GM12891 (cell line): ENCODE measurements around the gene BAG2. TPM values are rescaled to one million over a fixed set of nuclear protein-coding genes. Genes with fewer than 3 reads are reported as not detected.

Experiments used
- DNase-seq: peaks from one replicate; pipeline ENCODE4 v3.0.0; 2011; ENCODE audit warnings: low spot score; ENCODE audit not compliant: insufficient read length
- FAIRE-seq: peaks from 2 replicates; lab custom pipeline; 2011; peaks lifted over from hg19 to GRCh38; lab: Jason Lieb, UNC
- PAX5 ChIP-seq: IDR thresholded peaks from 2 replicates; pipeline ENCODE4 v1.6.1; 2011; ENCODE audit warnings: low read length, moderate library complexity, mild to moderate bottlenecking; ENCODE audit not compliant: insufficient read depth, severe bottlenecking
- POLR2A ChIP-seq: IDR thresholded peaks from 2 replicates; pipeline ENCODE4 v1.6.1; 2011; ENCODE audit warnings: low read depth, low read length, control low read depth
- POLR2AphosphoS5 ChIP-seq: IDR thresholded peaks from 2 replicates; pipeline ENCODE4 v1.6.1; 2011; ENCODE audit warnings: low read depth, low read length, control low read depth
- POU2F2 ChIP-seq: IDR thresholded peaks from 2 replicates; pipeline ENCODE4 v1.6.1; 2011; ENCODE audit warnings: low read depth, mild to moderate bottlenecking, control low read depth, low read length, moderate library complexity
- SPI1 ChIP-seq: IDR thresholded peaks from 2 replicates; pipeline ENCODE4 v1.6.1; 2011; ENCODE audit warnings: low read depth, low read length, control low read depth
- TAF1 ChIP-seq: IDR thresholded peaks from 2 replicates; pipeline ENCODE4 v1.6.1; 2011; ENCODE audit warnings: low read depth, low read length, control low read depth
- polyA plus RNA-seq: library from polyadenylated mRNA; unstranded; fragments of >200 nt; gene quantifications from one replicate; pipeline ENCODE4 v1.2.1, GENCODE V29; 2012; ENCODE audit warnings: low read depth, missing spikeins, inconsistent platforms; ENCODE audit not compliant: missing spikeins

The BAG2 gene
- polyA plus RNA-seq = 4.5 TPM

GRCh38 chr6:57172136-57173055, at the start of gene BAG2:
TSS of gene BAG2 (plus strand) at chr6:57172326. CDS start at chr6:57172698, 372 bp downstream.
- TF ChIP-seq POLR2AphosphoS5 (peak; percentile 96), TAF1 (peak; percentile 63), POU2F2 (peak; percentile 42), SPI1 (no peak), PAX5 (no peak), POLR2A (peak; percentile 95)
- peak; percentile 74 for DNase-seq
- FAIRE-seq = peak; percentile 85

DNA sequence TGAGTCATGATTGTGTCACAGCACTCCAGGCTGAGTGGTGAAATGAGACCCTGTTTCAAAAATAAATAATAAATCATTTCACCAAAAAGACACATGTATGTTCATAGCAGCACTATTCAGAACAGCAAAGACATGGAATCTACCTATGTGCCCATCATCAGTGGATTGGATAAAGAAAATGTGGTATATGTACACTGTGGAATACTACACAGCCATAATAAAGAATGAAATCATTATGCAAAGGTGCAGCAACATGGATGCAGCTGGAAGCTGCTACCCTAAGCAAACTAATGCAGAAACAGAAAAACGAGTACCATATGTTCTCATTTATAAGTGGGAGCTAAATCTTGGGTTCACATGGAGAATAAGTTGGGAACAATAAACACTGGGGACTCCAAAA, 49.0 kb upstream of the BAG2 start:
- FAIRE-seq = no peak
- no peak for DNase-seq
- TF ChIP-seq TAF1 (no peak), POLR2AphosphoS5 (no peak), POU2F2 (no peak), PAX5 (no peak), SPI1 (no peak), POLR2A (no peak)

DNA sequence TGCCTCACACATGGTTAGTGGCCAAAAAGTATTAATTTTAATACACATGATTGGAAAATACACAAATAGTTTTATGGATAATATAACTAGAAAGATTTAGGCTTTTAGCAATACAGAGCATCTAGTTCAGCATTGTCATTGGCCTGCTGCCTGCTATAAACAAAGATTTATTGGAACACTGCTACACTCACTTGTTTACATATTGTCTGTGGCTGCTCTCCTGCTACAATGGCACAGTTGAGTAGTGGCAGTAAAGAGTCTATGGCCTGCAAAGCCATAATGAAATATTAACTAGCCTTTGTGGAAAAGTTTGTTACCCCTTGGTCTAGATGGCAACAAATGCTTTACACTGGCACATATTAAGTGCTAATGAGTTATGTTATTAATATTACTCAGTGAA, 44.4 kb upstream of the BAG2 start:
- FAIRE-seq (no peak), DNase-seq (no peak)
- TF ChIP-seq SPI1 (no peak), POU2F2 (no peak), PAX5 (no peak), POLR2AphosphoS5 (no peak), TAF1 (no peak), POLR2A (no peak)

GRCh38 chr6:57130661-57131177, 41.4 kb upstream of the BAG2 start:
- no peak for TF ChIP-seq POLR2AphosphoS5
- no peak for TF ChIP-seq PAX5
- no peak for TF ChIP-seq SPI1
- no peak for TF ChIP-seq POLR2A
- no peak for TF ChIP-seq TAF1
- TF ChIP-seq POU2F2 = no peak
- DNase-seq (no peak), FAIRE-seq (peak; percentile 20)

GRCh38 chr6:57134954-57135353, 37.2 kb upstream of the BAG2 start:
- DNase-seq = no peak
- TF ChIP-seq TAF1 = no peak
- TF ChIP-seq POLR2A = no peak
- TF ChIP-seq PAX5 = no peak
- no peak for TF ChIP-seq POLR2AphosphoS5
- TF ChIP-seq POU2F2 = no peak
- TF ChIP-seq SPI1 = no peak
- FAIRE-seq = no peak

GRCh38 chr6:57135885-57136284, 36.2 kb upstream of the BAG2 start:
- no peak for TF ChIP-seq POLR2A
- FAIRE-seq = no peak
- no peak for DNase-seq

DNA sequence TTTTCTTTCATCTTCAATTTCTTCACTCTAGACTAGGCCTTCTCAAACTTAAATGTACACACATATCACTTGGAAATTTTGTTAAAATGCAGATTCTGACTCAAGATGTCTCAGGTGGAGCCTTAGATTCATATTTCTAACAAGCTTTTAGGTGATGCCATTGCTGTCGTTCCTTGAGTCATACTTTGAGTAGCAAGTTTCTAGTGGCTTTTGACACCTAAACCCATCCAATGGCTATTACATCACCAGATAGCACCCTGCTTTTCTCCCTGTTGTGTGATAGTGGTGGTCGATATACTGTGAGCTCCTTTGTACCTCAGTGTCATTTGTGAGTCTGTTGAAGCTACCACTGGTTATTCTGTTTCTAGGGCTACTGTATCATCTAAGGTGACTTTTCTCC, 34.8 kb upstream of the BAG2 start:
- FAIRE-seq (no peak), DNase-seq (no peak)
- TF ChIP-seq POU2F2 (no peak), POLR2A (no peak), TAF1 (no peak), POLR2AphosphoS5 (no peak), SPI1 (no peak), PAX5 (no peak)

- FAIRE-seq = no peak
- TF ChIP-seq PAX5 (no peak), SPI1 (no peak), POLR2AphosphoS5 (no peak), TAF1 (no peak), POU2F2 (no peak), POLR2A (no peak)
- DNase-seq = no peak
Measured at GRCh38 chr6:57138026-57138425, 34.1 kb upstream of the BAG2 start.

DNA sequence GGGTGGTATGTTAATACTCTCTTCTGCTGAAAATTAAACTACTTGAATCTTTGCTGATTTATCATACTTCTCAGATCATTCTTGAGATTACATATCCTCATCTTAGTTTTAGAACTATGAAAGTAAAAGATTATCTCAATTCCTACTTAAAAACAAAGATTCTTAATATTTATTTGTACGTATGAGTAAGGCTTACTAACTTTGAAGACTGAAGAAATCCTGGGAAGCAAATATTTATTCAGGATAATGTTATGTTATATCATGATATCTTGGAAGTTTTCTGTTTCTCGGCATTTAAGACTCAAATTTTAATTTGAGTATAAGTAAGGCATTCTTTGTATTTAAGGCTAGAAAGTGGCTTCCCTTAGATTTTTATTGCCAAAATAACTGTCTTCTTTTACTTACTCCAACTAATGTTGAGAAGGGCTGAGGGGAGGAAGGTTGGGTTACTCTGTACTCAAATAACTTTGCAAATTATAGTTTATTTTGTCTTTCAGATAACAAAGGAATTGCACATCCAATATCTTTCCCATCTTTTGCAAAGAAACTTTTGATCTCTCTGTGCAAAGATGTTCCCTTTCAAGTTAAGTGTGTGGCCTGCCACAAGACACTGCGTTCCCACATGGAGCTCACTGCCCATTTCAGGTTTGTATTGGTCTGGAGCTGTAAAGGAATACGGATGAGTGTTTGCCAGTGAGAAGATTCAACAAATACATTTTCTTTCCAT, 30.5 kb upstream of the BAG2 start:
- FAIRE-seq (no peak), DNase-seq (no peak)
- no peak for TF ChIP-seq TAF1
- no peak for TF ChIP-seq SPI1
- TF ChIP-seq POLR2A = no peak
- TF ChIP-seq POU2F2 = no peak
- TF ChIP-seq POLR2AphosphoS5 = no peak
- no peak for TF ChIP-seq PAX5

DNA sequence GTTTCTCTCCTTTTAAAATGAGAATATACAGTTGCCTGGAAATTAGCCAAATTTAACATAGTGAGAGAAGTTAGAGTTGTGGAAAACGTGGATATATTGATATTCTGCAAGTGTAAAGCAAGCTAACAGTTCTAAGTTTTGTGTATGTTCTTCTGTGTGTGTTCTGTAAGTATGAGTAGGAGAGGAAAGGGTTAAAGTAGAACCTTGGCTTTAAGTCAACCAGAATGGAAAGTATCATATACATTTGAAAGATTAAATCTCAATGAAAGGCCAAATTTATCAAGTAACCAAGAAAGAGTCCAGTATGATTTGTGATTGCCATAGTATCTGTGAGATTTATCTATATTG, 30.0 kb upstream of the BAG2 start:
- FAIRE-seq = no peak
- TF ChIP-seq SPI1 = no peak
- TF ChIP-seq PAX5 = no peak
- no peak for TF ChIP-seq POU2F2
- TF ChIP-seq TAF1 = no peak
- no peak for TF ChIP-seq POLR2AphosphoS5
- TF ChIP-seq POLR2A = no peak
- no peak for DNase-seq
